Colon (tissue), 2 donors: ENCODE results near the gene DUOX1.

ENCODE experiments used
- FAIRE-seq: peaks from 2 replicates; lab custom pipeline; 2012; peaks lifted over from hg19 to GRCh38; lab: Jason Lieb, UNC
- donor health status: control.
- donor health status: control.

Gene DUOX1

GRCh38 chr15:45187894-45188830 is 58.4 kb downstream of the DUOX1 start, which contains the start of gene SHF:
TSS of gene SHF (minus strand) at chr15:45187966. CDS start at chr15:45187951, 15 bp downstream.
- no peak for FAIRE-seq

GRCh38 chr15:45197512-45197911 is 67.7 kb downstream of the DUOX1 start:
- FAIRE-seq, result no peak

- FAIRE-seq, result no peak
Observed at GRCh38 chr15:45198337-45199135, 68.7 kb downstream of the DUOX1 start.

GRCh38 chr15:45199136-45199810 is 69.5 kb downstream of the DUOX1 start:
- FAIRE-seq, result no peak

- no peak for FAIRE-seq
Observed at GRCh38 chr15:45200001-45200798, 70.4 kb downstream of the DUOX1 start.

GRCh38 chr15:45200799-45201556 is 71.2 kb downstream of the DUOX1 start:
- FAIRE-seq, result no peak

GRCh38 chr15:45201557-45201859 is 71.7 kb downstream of the DUOX1 start:
- FAIRE-seq, result no peak

- no peak for FAIRE-seq
Observed at GRCh38 chr15:45201869-45202268, 72.1 kb downstream of the DUOX1 start.

GRCh38 chr15:45203182-45203581 is 73.4 kb downstream of the DUOX1 start:
- no peak for FAIRE-seq

- FAIRE-seq, result no peak
Observed at GRCh38 chr15:45205192-45205591, 75.4 kb downstream of the DUOX1 start.

GRCh38 chr15:45212493-45212892 is 82.7 kb downstream of the DUOX1 start:
- FAIRE-seq, result no peak
